GM18951 (cell line): Measurements from ENCODE around the gene TUBGCP6.

Source experiments
- POLR2A ChIP-seq: IDR thresholded peaks from 4 replicates; pipeline ENCODE4 v1.6.1; 2011; ENCODE audit warnings: mild to moderate bottlenecking; ENCODE audit not compliant: insufficient read length, insufficient read depth; ENCODE audit errors: extremely low read depth
- in situ Hi-C: fragments of 300-500 bp; cut with MboI; formaldehyde crosslinking; loops from one replicate; pipeline ENCODE4 v1.12.0; 2022; ENCODE audit warnings: low sequenced_read_pairs, mixed read lengths, inconsistent platforms; ENCODE audit not compliant: unreplicated experiment

Gene TUBGCP6

GRCh38 chr22:50183141-50183971, 61.5 kb downstream of the TUBGCP6 start:
- TF ChIP-seq POLR2A = no peak
- in situ Hi-C loops = no loop called here

DNA sequence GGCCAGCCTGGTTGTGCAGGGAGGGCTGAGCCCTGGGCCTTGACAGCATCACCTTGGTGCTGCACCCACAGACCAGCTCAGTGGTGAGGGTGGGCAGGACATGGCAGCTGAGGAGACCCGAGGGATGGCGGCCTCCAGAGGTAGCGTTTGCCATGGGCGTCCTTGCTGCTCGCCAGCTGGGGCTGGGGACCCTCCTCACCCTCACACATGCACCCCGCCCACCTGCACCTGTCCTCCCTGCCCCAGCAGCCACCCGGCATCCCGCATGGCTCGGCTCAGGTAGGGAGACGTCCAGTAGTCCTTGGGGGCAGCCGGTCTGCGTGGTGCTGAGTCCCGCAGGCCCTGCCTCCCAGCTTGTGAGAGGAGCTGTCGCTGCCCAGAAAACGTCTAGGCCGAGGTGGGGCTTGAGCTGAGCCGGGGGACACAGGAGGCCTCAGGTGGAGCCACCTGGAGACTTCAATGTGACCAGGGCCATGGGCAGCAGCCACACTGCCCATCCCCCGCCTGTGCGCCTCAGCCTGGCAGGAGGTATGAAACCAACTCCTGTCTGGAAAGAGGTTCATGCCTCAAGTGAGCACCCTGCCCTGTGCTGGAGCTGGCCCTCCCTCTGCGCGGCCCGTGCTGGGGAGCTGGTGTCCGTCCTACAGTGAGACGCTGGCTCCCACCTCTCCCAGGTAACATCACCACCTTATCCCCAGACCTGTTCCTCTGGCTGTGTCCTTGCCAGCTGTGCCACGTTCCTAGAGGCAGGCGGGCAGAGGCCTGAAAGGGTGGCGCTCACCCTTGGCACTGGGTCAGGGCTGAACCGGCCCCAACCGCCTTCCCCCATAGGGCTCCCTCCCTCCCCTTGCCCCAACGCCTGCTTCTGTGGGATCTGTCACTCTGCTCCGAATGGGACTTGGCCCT, 62.4 kb downstream of the TUBGCP6 start:
- in situ Hi-C loops = no loop called here
- no peak for TF ChIP-seq POLR2A

- no peak for TF ChIP-seq POLR2A
- in situ Hi-C loops = no loop called here
Observed at GRCh38 chr22:50180727-50181521, 63.9 kb downstream of the TUBGCP6 start.

DNA sequence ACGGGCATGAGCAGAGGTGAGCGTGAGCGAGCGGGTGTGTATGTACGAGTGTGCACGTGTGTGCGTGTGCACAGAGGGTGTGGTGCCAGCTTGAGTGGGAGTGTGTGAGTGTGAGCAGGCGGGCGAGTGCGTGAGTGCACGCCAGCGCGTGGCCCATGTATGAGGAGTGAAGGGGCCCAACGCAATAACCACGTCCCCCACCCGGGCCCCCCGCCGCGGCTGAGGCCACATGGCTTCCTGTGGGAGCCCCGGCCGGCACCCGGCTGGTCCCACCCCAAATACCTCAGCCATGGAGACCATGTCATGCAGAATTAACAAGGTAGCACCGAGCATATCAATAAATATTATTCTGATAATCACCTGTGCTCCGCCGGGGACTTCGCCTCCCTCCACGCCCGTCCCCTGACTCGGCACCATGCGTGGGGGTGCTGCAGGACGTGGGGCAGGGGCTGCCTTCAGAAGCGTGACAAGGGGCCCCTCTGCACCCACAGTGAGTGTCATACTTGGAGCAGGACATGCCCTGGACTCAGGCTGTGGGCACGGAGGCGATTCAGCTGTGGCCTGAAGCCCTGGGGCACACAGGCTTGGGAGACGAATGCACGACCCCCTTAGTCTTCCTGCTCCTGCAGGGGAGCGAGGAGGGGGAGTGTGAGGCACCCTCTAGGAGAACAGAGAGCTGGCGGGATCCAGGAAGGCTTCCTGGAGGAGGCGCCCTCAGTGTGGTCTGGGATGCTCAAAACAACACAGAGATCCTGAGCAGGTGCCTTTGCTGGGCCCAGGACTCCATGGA, 64.7 kb downstream of the TUBGCP6 start:
- in situ Hi-C loops = no loop called here

DNA sequence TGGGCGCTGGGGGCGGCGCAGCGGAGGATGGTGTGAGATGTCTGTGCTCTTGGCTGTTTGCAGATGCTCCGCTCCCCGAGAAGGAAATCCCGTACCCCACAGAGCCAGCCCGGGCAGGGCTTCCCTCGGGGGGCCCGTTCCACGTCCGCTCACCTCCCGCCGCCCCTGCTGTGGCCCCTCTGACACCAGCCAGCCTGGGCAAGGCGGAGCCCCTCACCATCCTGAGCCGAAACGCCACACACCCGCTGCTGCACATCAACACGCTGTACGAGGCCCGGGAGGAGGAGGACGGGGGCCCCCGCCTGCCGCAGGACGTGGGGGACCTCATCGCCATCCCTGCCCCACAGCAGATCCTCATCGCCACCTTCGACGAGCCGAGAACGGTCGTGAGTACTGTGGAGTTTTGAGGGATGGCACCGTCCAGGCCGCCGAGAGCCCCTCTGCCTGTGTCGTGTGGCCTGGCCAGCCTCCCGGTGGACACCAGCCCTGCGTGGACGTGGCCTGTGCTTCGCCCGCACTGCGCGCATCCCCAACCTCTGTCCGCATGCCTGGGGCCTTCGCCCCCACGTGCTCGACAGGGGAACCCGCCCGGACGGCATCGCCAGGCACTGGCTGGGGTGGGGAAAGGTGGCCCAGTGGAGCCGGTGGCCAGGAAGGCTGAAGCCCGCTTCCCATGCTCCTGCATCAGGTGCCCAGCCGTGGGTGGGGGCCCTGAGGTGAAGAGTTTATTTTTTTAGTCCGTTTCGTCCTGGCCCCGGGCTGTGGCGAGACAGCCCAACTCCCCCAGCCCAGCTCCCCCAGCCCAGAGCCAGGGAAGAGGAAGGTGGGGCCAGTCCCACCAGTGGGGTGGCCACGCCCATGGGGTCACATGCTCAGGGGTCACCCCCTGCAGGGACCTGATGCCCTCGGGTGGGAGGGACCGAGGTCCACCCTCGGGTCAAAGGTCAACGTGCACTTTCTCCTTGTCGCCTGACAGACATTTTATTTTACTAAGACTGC, 65.7 kb downstream of the TUBGCP6 start:
- in situ Hi-C loops = no loop called here
- no peak for TF ChIP-seq POLR2A

More for the DNA sequence above, 64.7 kb downstream of the TUBGCP6 start:
- no peak for TF ChIP-seq POLR2A

DNA sequence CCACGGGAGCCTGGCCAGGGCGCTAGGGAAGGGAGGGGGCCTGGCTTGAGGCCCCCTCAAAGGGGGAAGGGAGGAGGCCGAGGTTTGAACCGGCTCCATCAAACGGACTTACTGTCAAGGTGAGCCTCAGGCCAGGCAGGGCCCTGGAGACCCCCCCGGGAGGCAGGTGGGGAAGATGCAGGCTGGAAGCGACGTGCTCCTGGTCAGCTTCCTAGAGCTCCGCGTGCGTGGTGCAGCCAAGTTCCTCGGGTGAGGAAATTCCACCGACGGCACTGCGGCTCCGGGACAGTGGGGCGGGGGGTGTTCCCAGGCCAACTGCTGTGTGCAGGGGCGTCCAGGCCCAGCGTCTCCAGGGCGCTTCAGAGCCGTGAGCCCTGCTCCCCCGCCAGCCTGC, 66.4 kb downstream of the TUBGCP6 start:
- in situ Hi-C loops = no loop called here
- TF ChIP-seq POLR2A = no peak

DNA sequence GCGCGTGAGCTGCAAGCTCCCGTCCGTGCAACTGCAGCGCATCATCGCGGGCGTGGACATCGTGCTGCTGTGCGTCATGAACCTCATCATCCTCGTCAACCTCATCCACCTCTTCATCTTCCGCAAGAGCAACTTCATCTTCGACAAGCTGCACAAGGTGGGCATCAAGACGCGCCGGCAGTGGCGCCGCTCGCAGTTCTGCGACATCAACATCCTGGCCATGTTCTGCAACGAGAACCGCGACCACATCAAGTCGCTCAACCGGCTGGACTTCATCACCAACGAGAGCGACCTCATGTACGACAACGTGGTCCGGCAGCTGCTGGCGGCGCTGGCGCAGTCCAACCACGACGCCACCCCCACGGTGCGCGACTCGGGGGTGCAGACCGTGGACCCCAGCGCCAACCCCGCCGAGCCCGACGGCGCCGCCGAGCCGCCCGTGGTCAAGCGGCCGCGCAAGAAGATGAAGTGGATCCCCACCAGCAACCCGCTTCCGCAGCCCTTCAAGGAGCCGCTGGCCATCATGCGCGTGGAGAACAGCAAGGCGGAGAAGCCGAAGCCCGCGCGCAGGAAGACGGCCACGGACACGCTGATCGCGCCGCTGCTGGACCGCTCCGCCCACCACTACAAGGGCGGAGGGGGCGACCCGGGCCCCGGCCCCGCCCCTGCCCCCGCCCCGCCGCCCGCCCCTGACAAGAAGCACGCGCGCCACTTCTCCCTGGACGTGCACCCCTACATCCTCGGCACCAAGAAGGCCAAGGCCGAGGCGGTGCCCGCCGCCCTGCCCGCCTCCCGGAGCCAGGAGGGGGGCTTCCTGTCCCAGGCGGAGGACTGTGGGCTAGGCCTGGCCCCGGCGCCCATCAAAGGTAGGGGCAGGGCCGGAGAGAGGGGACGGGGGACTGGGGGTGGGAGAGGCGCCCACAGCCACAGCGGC, 67.0 kb downstream of the TUBGCP6 start:
- TF ChIP-seq POLR2A = no peak
- in situ Hi-C loops = no loop called here

GRCh38 chr22:50176850-50177536, 67.8 kb downstream of the TUBGCP6 start:
- TF ChIP-seq POLR2A = no peak
- in situ Hi-C loops = no loop called here

- no peak for TF ChIP-seq POLR2A
- in situ Hi-C loops = no loop called here
Observed at GRCh38 chr22:50175921-50176849, 68.6 kb downstream of the TUBGCP6 start.
